GM13977 (cell line): ENCODE results near the gene CNTN4.

ENCODE experiments used
- DNase-seq: peaks from one replicate; pipeline ENCODE4 v3.0.0; 2012; ENCODE audit warnings: low spot score
- CTCF ChIP-seq: IDR thresholded peaks from 2 replicates; pipeline ENCODE4 v1.5.1; 2012; ENCODE audit warnings: mild to moderate bottlenecking, control low read depth; ENCODE audit not compliant: insufficient read depth; ENCODE audit errors: extremely low read depth, missing control alignments
- in situ Hi-C: fragments of 300-500 bp; cut with MboI; formaldehyde crosslinking; loops from one replicate; pipeline ENCODE4 v1.12.0; 2022; ENCODE audit warnings: low sequenced_read_pairs, low pct_unique_long_range_greater_than_20kb, mixed read lengths, inconsistent platforms; ENCODE audit not compliant: unreplicated experiment

CNTN4 gene

GRCh38 chr3:2246873-2247648 is 148.4 kb downstream of the CNTN4 start:
- in situ Hi-C loops, result no loop called here
- no peak for DNase-seq
- TF ChIP-seq CTCF, result no peak

GRCh38 chr3:2247831-2248230 is 149.2 kb downstream of the CNTN4 start:
- in situ Hi-C loops, result no loop called here
- DNase-seq, result no peak
- no peak for TF ChIP-seq CTCF

GRCh38 chr3:2250783-2251182 is 152.1 kb downstream of the CNTN4 start:
- in situ Hi-C loops, result no loop called here
- no peak for DNase-seq
- no peak for TF ChIP-seq CTCF

GRCh38 chr3:2261747-2262146 is 163.1 kb downstream of the CNTN4 start:
- no peak for DNase-seq
- in situ Hi-C loops, result no loop called here
- no peak for TF ChIP-seq CTCF

- TF ChIP-seq CTCF, result no peak
- no peak for DNase-seq
- in situ Hi-C loops, result no loop called here
Measured at GRCh38 chr3:2262204-2262603, 163.5 kb downstream of the CNTN4 start.

- in situ Hi-C loops, result no loop called here
- no peak for TF ChIP-seq CTCF
- DNase-seq, result no peak
Measured at GRCh38 chr3:2266606-2267005, 167.9 kb downstream of the CNTN4 start.
